SK-N-DZ (cell line): ENCODE data around the gene CDKAL1.

Source experiments
- DNase-seq: peaks from one replicate; pipeline ENCODE4 v3.0.0-alpha.2; 2015; ENCODE audit warnings: low spot score

Gene CDKAL1

DNA sequence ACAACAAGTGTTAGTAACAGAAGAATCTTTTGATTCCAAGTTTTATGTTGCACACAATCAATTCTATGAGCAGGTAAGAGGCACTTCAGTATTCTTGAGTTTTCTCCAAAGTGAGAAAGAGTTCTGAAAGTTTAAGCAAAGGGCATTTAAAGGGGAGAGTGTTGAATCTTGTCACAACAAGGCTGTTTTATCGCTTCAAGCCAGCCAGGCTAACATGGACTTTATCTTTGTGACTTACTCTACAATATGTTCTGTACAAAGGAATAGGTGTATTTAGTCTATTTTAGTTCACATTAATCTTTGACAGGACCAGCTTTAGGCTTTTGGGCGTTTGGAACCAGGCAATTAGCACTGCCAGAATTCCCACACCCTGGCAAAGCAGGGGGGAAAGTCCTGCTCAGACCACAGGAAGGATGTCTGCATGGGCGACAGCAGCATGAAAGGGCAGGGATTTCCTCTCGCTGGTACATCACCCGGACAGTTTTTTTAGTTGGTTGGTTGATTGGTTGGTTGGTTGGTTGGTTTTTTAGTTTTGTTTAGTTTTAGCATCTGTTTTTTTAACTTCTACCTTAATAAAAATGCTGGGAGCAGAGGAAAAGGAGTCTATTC is 663.9 kb downstream of the CDKAL1 start:
- DNase-seq: no peak

DNA sequence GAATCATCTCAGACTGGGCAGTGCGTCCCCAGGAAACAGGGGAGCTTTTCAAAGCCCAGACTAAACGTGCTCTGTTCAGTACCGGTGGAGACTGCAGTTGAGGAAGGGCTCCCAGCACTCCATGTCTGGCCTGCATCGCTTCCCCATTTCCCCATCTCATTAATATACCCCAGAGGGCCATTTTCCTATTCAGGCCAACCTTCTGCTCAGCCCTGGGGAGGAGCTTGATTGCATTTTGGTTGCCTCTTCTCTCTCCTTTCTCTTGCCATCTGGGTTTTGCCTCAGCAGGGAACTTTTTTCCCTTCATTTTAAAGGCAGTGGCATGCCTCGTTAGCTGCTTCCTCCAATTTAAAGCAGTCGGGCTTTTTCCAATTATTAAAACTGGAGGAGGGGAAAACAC is 665.0 kb downstream of the CDKAL1 start:
- DNase-seq: no peak

- no peak for DNase-seq
Observed at GRCh38 chr6:21200134-21200870, 666.0 kb downstream of the CDKAL1 start.

DNA sequence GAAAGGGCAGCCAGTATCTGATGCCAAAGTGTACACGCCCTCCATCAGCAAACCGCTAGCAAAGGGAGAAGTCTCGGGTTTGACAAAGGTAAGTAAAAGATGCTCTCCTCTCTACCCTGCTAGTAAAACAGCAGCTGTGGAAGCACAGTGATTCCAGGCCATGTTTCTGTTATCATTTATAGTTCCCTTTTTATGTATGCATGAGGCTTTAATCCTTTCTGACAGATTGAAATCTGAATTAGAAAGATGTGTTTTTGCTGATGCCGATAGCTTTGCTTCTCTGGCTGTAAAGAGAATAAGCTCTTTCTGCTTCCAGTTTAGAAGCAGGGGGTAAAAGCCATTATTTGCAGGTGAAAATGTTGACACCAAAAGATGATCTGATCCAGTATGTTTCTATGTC is 666.9 kb downstream of the CDKAL1 start:
- no peak for DNase-seq

DNA sequence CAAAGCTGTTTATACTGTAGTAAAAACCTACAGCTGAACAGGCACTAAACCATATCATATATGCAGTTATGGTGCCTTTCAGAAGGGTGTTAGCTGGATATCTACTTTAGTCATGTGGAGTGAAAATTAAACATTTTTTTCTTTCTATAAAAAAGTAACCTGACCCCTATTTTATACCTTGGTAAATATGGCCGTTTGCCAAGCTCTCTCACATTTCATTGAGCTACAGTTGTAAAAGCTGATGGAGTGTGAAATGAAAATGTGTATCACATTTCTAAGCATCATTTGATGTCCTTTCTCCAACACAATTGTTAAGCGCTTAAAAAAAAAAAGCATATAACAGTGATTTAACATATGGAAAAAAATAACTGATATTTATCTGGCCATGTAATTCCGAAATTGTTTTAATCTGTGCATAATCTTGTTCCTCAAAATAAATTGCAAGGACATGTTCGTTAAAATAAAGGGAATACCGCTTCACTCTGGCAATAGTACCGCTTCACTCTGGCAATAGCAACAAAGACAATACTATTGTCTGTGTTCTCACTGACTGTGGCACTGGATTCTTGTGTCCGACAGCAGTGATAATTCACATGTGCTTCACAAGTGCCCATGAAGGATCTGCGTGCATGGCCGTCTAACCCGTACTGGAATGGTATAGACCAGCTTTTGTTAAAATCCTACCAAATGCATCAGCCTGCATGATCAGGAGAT is 667.5 kb downstream of the CDKAL1 start:
- no peak for DNase-seq

DNA sequence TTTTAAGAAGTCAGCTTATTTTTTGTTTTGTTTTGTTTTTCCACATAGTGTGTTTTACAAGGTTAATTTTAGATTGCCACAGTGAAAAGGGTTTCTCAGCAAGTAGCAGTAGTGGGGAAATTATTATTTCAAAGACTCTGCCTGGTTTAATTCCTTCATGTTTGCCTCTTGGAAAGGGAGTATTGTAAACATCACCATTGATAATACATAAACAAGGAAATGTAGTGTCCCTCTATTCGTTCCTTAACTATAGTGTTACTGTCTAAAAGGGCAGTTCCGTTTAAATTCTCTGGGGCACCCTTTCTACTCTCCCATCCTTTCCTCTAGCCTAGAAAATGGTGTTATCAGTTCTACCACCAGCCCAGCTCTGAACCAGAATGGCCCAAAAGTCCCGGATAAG is 668.3 kb downstream of the CDKAL1 start:
- DNase-seq: no peak

GRCh38 chr6:21204951-21205350 is 670.7 kb downstream of the CDKAL1 start:
- DNase-seq: no peak

GRCh38 chr6:21208081-21208795 is 674.0 kb downstream of the CDKAL1 start:
- no peak for DNase-seq

- DNase-seq: no peak
Observed at GRCh38 chr6:21208796-21209186, 674.5 kb downstream of the CDKAL1 start.

GRCh38 chr6:21213492-21213891 is 679.2 kb downstream of the CDKAL1 start:
- DNase-seq: no peak

DNA sequence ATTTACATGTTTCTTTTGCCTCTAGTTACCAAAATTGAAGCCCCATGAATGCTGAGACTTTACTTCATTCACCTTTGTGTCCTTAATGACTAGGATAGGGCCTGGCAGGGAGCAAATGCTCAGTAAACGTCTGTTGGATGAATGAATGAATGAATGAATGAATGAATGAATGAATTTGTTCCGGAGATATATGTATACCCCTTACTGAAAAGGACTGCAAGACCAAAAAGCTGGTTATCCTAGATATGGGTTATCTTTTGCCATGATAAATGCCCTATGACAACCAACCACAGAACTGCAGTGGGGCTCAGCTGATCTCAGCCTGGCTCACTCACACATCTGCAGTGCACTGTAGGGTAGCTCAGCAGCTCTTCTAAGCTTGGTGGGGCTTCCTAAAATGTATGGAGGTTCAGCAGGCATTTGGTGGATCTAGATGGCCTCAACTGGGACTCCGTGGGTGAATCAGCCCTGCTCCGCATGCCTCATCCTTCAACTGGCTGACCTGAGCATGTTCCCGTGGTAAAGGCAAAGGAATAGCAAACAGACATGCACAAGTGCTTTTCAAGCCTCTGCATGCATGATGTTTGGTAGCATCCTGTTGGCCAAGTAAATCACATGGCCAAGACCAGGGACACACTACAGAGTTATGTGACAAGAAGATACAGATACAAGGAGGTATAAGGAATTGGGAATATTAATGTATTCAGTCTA is 680.6 kb downstream of the CDKAL1 start:
- no peak for DNase-seq

DNA sequence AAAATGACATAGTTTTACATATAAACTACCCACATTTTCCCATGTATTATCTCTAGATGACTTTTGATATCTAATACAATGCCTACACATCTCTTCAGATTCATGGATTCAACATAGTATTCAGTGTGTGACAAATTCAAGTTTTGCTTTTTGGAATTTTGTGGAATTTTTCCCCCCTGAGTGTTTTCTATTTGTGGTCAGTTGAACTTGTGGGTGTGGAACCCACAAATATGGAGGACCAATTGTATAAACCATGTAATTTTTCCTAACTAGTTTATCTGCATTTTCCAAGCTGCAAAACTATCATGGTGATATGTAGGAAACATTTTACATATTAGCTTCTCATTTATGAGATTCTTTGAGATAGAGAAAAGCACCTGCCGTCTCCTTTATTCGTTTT is 685.0 kb downstream of the CDKAL1 start:
- no peak for DNase-seq

GRCh38 chr6:21219856-21220255 is 685.6 kb downstream of the CDKAL1 start:
- DNase-seq: no peak

- no peak for DNase-seq
Observed at GRCh38 chr6:21220271-21220987, 686.2 kb downstream of the CDKAL1 start.

GRCh38 chr6:21222656-21223055 is 688.4 kb downstream of the CDKAL1 start:
- DNase-seq: no peak

DNA sequence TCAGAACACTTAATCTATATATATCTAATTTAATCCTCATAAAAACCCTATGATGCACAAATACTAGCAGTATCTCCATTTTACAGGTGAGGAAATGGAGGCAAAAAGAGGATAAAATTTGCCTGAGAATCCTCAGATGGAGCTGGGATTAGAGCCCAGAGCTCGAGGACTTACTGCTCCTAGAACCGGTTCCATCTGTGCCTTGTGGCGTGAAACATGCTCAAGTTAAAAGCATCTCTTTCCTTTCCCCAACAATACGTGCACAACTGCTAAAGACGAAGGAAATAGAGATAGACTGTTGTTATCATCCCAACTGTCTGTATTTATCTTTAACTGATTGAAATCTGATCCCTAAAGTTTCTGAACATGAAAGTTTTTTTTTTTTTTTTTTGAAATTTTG is 691.7 kb downstream of the CDKAL1 start:
- no peak for DNase-seq

- no peak for DNase-seq
Observed at GRCh38 chr6:21227486-21227885, 693.2 kb downstream of the CDKAL1 start.

- DNase-seq: no peak
Observed at GRCh38 chr6:21228411-21228810, 694.2 kb downstream of the CDKAL1 start.

DNA sequence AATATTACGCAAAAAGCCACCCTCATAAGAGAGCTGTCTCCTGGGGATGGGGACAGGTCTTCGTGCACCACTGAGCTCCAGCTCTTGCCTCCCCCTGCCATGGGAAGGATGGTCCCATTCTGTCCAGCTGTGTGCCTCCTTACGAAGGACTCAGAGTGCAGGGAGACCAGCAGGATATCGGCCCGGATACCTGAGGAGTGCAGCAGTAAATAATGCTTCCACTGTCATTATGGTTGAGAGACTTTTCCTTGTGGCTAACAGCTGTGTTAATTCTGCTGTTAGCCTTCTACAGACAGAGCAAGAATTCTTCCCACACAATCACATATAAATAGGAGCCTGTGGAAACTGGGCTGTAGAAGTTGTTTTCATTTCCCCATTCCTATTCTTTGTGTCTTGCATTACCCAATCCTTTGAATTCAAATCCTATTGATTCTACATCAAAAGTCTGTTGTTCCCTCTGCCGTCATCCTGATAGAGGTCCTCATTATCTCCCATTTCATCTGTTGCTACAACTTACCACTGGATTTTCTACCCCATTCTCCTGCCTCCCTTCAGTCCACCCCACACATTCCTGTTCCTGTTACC is 694.7 kb downstream of the CDKAL1 start:
- DNase-seq: no peak

DNA sequence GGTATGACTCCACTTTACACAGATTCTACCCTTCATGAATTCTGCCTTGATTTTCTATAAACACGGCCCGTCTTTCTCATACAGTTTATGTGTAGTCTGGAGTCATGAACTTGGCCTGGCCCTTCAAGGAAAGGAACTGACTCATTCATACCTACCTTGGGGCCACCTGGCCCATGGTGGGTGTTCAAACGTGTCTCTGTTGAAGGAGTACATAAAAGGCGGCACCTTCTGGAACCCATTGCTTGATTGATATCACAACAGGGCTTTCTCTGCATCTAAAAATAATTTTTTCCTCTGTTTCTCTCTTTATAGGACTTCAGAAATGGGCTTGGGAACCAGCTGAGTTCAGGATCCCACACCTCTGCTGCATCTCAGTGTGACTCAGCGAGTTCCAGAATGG is 696.3 kb downstream of the CDKAL1 start:
- no peak for DNase-seq

DNA sequence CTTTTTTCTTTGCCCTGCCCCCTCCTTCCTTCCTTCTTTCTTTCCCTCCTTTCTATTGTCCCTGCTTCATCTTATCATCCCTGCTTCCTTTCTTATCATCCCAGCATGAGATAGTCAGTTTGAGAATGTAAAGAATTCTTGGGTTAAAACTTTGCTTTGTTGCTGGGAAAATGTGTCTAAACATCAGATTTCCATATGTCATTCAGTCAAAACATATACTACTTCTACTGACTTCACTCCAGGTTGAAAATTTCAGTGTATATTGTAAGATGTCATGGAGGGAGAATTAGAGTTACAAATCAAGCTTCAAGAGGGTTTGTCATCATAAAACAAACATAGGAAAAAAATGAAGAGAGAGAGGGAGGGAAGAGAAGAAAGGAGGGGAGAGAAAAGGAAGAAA is 700.9 kb downstream of the CDKAL1 start:
- DNase-seq: no peak
